HepG2 (cell line): Measurements from ENCODE around the gene BTF3L4. TPM values are rescaled to one million over a fixed set of nuclear protein-coding genes. Genes with fewer than 3 reads are reported as not detected.

Experiments used
- ARNT ChIP-seq: fragments of 450-650 bp; IDR thresholded peaks from 2 replicates; pipeline ENCODE4 v1.6.1; 2017
- ATF1 ChIP-seq: IDR thresholded peaks from 2 replicates; pipeline ENCODE4 v1.6.1; 2016; ENCODE audit warnings: mild to moderate bottlenecking, control low read depth
- DDIT3 ChIP-seq: sonication (generic); formaldehyde crosslinking; IDR thresholded peaks from 2 replicates; pipeline ENCODE4 v1.4.0; 2020; ENCODE audit warnings: mild to moderate bottlenecking, missing genetic modification reagents
- FOXK2 ChIP-seq: fragments of 450-650 bp; IDR thresholded peaks from 2 replicates; pipeline ENCODE4 v1.6.1; 2016
- JUN ChIP-seq: sonication (generic); formaldehyde crosslinking; IDR thresholded peaks from 2 replicates; pipeline ENCODE4 v1.4.0; 2020; ENCODE audit warnings: mild to moderate bottlenecking, missing genetic modification reagents
- STAT5B ChIP-seq: sonication (generic); formaldehyde crosslinking; IDR thresholded peaks from 2 replicates; pipeline ENCODE4 v1.4.0; 2020; ENCODE audit warnings: missing genetic modification reagents
- TBX3 ChIP-seq: fragments of 450-650 bp; IDR thresholded peaks from 2 replicates; pipeline ENCODE4 v1.6.1; 2017; ENCODE audit warnings: antibody characterized with exemption, mild to moderate bottlenecking, inconsistent platforms, borderline replicate concordance
- TRAFD1 ChIP-seq: sonication (generic); formaldehyde crosslinking; IDR thresholded peaks from 2 replicates; pipeline ENCODE4 v1.5.1; 2020; ENCODE audit warnings: missing genetic modification reagents, mild to moderate bottlenecking, borderline replicate concordance
- ZBTB49 ChIP-seq: sonication (generic); formaldehyde crosslinking; IDR thresholded peaks from 2 replicates; pipeline ENCODE4 v1.4.0; 2020; ENCODE audit warnings: missing genetic modification reagents, borderline replicate concordance
- ZNF598 ChIP-seq: sonication (generic); formaldehyde crosslinking; IDR thresholded peaks from 2 replicates; pipeline ENCODE4 v1.5.1; 2020; ENCODE audit warnings: mild to moderate bottlenecking, missing genetic modification reagents, borderline replicate concordance
- ZNF660 ChIP-seq: sonication (generic); formaldehyde crosslinking; IDR thresholded peaks from 2 replicates; pipeline ENCODE4 v1.5.1; 2020; ENCODE audit warnings: mild to moderate bottlenecking, low read depth, missing genetic modification reagents, borderline replicate concordance
- polyA plus RNA-seq, 8 experiments: library from polyadenylated mRNA; depleted of rRNA in 3 of 8; stranded (reverse) in 7 of 8; unstranded in 1 of 8; fragments of >200 nt; fragmentation: Illumina TruSeq in 4 of 8; extraction: Trizol in 4 of 8; gene quantifications; 2 replicates each; pipeline versions ENCODE4 v1.2.1 to v1.2.3, GENCODE V29; 2011 to 2016; ENCODE audit warnings: low read depth in 4 of 8, missing spikeins in 1 of 8, mixed read lengths in 1 of 8; ENCODE audit not compliant: insufficient read depth in 1 of 8
- total RNA-seq, 5 experiments: library from RNA; depleted of rRNA; stranded (reverse); fragments of >200 nt; fragmentation: Illumina TruSeq; extraction: Trizol; gene quantifications; 2 replicates each; pipeline ENCODE4 v1.2.3, GENCODE V29; 2016; ENCODE audit warnings: low read depth in 1 of 5
- TF ChIP-seq, protein P1 (sequence below), 2 experiments: sonication (generic) in 1 of 2; formaldehyde crosslinking in 1 of 2; IDR thresholded peaks; 2 replicates each; pipeline versions ENCODE4 v1.6.1 to v1.9.0; 2014 to 2022; ENCODE audit warnings: antibody characterized with exemption in 1 of 2, borderline replicate concordance in 1 of 2, inconsistent platforms in 1 of 2, low read depth in 1 of 2, missing genetic modification reagents in 1 of 2
- TF ChIP-seq, protein P2 (sequence below): sonication (generic); IDR thresholded peaks from 2 replicates; pipeline ENCODE4 v1.6.1; 2016; ENCODE audit warnings: low read depth, borderline replicate concordance
- TF ChIP-seq, protein P3 (sequence below): sonication (generic); formaldehyde crosslinking; IDR thresholded peaks from 2 replicates; pipeline ENCODE4 v1.4.0; 2020; ENCODE audit warnings: missing genetic modification reagents, borderline replicate concordance

Gene BTF3L4
- total and polyA plus RNA-seq, 2 of the 13 experiments (the other 11 are each of a cell fraction or from before 2014, with no cell fraction given), result 59.0 to 74.3 TPM

GRCh38 chr1:52037402-52037814 is 18.7 kb upstream of the BTF3L4 start (continued):
- no peak for TF ChIP-seq TRAFD1
- TF ChIP-seq ARNT, result no peak
- TF ChIP-seq STAT5B (CRISPR knock-in tag), result 0 out of 2 replicates have a peak, but pooled peaks have one; percentile 63
- peak; percentile 72 for TF ChIP-seq TBX3
- peak; percentile 97 for TF ChIP-seq FOXK2
- TF ChIP-seq, protein P1, sequence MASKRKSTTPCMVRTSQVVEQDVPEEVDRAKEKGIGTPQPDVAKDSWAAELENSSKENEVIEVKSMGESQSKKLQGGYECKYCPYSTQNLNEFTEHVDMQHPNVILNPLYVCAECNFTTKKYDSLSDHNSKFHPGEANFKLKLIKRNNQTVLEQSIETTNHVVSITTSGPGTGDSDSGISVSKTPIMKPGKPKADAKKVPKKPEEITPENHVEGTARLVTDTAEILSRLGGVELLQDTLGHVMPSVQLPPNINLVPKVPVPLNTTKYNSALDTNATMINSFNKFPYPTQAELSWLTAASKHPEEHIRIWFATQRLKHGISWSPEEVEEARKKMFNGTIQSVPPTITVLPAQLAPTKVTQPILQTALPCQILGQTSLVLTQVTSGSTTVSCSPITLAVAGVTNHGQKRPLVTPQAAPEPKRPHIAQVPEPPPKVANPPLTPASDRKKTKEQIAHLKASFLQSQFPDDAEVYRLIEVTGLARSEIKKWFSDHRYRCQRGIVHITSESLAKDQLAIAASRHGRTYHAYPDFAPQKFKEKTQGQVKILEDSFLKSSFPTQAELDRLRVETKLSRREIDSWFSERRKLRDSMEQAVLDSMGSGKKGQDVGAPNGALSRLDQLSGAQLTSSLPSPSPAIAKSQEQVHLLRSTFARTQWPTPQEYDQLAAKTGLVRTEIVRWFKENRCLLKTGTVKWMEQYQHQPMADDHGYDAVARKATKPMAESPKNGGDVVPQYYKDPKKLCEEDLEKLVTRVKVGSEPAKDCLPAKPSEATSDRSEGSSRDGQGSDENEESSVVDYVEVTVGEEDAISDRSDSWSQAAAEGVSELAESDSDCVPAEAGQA (IDR thresholded peaks at IDR 0.05; ENCODE audit: low read depth), result no peak
- TF ChIP-seq, protein P1 (CRISPR knock-in tag; IDR thresholded peaks at IDR 0.05; ENCODE audit: borderline replicate concordance), result no peak
- TF ChIP-seq ZNF660 (CRISPR knock-in tag), result no peak
- TF ChIP-seq, protein P2, sequence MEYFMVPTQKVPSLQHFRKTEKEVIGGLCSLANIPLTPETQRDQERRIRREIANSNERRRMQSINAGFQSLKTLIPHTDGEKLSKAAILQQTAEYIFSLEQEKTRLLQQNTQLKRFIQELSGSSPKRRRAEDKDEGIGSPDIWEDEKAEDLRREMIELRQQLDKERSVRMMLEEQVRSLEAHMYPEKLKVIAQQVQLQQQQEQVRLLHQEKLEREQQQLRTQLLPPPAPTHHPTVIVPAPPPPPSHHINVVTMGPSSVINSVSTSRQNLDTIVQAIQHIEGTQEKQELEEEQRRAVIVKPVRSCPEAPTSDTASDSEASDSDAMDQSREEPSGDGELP, result peak; percentile 97
- TF ChIP-seq, protein P3, sequence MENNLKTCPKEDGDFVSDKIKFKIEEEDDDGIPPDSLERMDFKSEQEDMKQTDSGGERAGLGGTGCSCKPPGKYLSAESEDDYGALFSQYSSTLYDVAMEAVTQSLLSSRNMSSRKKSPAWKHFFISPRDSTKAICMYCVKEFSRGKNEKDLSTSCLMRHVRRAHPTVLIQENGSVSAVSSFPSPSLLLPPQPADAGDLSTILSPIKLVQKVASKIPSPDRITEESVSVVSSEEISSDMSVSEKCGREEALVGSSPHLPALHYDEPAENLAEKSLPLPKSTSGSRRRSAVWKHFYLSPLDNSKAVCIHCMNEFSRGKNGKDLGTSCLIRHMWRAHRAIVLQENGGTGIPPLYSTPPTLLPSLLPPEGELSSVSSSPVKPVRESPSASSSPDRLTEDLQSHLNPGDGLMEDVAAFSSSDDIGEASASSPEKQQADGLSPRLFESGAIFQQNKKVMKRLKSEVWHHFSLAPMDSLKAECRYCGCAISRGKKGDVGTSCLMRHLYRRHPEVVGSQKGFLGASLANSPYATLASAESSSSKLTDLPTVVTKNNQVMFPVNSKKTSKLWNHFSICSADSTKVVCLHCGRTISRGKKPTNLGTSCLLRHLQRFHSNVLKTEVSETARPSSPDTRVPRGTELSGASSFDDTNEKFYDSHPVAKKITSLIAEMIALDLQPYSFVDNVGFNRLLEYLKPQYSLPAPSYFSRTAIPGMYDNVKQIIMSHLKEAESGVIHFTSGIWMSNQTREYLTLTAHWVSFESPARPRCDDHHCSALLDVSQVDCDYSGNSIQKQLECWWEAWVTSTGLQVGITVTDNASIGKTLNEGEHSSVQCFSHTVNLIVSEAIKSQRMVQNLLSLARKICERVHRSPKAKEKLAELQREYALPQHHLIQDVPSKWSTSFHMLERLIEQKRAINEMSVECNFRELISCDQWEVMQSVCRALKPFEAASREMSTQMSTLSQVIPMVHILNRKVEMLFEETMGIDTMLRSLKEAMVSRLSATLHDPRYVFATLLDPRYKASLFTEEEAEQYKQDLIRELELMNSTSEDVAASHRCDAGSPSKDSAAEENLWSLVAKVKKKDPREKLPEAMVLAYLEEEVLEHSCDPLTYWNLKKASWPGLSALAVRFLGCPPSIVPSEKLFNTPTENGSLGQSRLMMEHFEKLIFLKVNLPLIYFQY (CRISPR knock-in tag), result peak; percentile 83
- 0 out of 2 replicates have a peak, but pooled peaks have one; percentile 45 for TF ChIP-seq DDIT3 (CRISPR knock-in tag)
- no peak for TF ChIP-seq ZNF598 (CRISPR knock-in tag)
- TF ChIP-seq ATF1 (CRISPR knock-in tag), result no peak; the same call in 1 of the 2 replicates
- TF ChIP-seq JUN (CRISPR knock-in tag), result peak; percentile 71; the same call in 1 of the 2 replicates
- TF ChIP-seq ZBTB49, result no peak
